Skeletal muscle satellite cell (primary cell): ENCODE measurements around the gene RBFOX1.

Source experiments
- H3K27me3 ChIP-seq: 2 replicates; pipeline ENCODE4 v1.7.0; 2013; ENCODE audit warnings: low read length; ENCODE audit not compliant: control insufficient read depth, insufficient read depth
- H3K36me3 ChIP-seq: 2 replicates; pipeline ENCODE4 v1.7.0; 2013; ENCODE audit warnings: mild to moderate bottlenecking, control low read depth, low read length; ENCODE audit not compliant: insufficient read depth
- H3K4me1 ChIP-seq: 2 replicates; pipeline ENCODE4 v1.7.0; 2013; ENCODE audit warnings: low read length; ENCODE audit not compliant: control insufficient read depth, insufficient read depth
- H3K4me2 ChIP-seq: 2 replicates; pipeline ENCODE4 v1.7.0; 2013; ENCODE audit warnings: mild to moderate bottlenecking, low read length
- H3K4me3 ChIP-seq: 2 replicates; pipeline ENCODE4 v1.7.0; 2013; ENCODE audit warnings: low read length
- H3K9ac ChIP-seq: 2 replicates; pipeline ENCODE4 v1.7.0; 2013; ENCODE audit warnings: mild to moderate bottlenecking, low read depth, low read length, moderate library complexity
- H3K9me3 ChIP-seq: replicated peaks from 2 replicates; pipeline ENCODE4 v1.7.0; 2013; ENCODE audit warnings: mild to moderate bottlenecking, control low read depth, low read length

The RBFOX1 gene

DNA sequence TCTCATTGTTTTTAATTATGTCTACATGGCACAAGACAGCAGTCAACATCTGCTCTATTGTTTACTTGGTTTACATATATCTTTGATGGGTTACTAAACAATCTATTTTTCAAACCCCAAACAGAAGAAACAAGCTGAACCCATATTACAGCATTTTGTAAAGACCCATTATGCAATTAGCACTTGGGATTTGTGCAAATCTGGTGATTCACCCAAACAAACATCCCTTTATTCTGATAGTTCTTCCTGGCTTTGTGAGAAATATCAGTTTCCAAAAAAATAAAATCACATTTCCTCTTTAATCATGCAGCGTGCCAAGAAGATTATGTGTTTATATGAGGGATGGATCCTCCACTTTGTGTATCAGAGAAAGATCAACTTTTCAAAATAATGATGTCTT is 16.8 kb upstream of the RBFOX1 start:
- no peaks in the 10 kb centered on the region for H3K9me3 ChIP-seq
- no peaks in the 10 kb centered on the region for H3K4me1 ChIP-seq
- no peaks in the 10 kb centered on the region for H3K36me3 ChIP-seq
- no peak overlapping the region for H3K9ac ChIP-seq
- no peaks in the 10 kb centered on the region for H3K27me3 ChIP-seq
- H3K4me2 ChIP-seq, result no peak overlapping the region
- no peak overlapping the region for H3K4me3 ChIP-seq

DNA sequence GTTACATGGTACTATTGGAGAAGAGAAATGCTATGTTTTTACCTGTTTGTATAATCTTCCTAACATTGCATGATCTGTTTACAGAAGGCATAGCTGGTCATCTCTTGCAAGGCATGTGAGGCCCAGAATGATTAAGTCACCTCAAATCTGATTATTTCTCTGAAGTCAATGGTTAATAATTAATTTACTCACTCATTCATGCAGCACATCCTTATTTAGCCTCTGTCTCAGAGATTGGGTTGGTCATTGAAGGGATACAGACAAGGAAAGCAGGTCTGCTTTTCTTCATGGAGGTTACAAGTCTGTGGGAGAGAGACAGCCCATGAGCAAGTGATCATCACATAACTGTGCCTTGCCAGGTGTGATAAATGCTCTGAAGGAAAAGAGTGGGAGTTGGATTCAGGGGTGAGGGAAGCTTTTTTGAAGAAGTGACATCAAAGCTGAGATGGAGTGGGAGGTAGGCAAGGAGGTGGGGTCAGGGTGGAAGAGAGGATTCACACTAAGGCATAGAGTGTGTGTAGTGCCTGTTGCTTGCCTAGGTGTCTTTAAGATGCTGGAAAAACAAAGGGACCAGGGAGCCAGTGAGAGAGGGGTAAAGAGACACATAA is 16.3 kb upstream of the RBFOX1 start:
- Histone ChIP-seq H3K9me3 (no peaks in the 10 kb centered on the region), H3K36me3 (no peaks in the 10 kb centered on the region), H3K27me3 (no peaks in the 10 kb centered on the region), H3K9ac (no peak overlapping the region), H3K4me3 (no peak overlapping the region), H3K4me1 (no peaks in the 10 kb centered on the region), H3K4me2 (no peak overlapping the region)

DNA sequence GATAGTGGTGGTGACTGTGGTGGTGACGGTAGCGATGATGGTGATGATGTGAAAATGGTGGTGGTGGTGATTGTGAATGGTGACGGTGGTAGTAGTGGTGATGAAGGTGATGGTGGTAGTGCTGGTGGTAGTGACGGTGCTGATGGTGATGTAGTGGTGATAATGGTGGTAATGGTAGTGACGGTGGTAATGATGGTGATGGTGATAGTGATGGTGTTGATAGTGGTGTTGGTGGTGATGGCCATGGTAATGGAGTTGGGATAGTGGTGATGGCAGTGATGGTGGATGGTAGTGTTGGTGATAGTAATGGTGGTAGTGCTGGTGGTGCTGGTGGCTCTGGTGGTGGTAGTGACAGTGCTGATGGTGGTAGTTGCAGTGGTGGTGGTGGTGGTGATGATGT is 14.7 kb upstream of the RBFOX1 start:
- no peak overlapping the region for H3K9ac ChIP-seq
- no peaks in the 10 kb centered on the region for H3K4me1 ChIP-seq
- no peaks in the 10 kb centered on the region for H3K36me3 ChIP-seq
- no peaks in the 10 kb centered on the region for H3K27me3 ChIP-seq
- H3K9me3 ChIP-seq, result no peaks in the 10 kb centered on the region
- no peak overlapping the region for H3K4me3 ChIP-seq
- no peak overlapping the region for H3K4me2 ChIP-seq

DNA sequence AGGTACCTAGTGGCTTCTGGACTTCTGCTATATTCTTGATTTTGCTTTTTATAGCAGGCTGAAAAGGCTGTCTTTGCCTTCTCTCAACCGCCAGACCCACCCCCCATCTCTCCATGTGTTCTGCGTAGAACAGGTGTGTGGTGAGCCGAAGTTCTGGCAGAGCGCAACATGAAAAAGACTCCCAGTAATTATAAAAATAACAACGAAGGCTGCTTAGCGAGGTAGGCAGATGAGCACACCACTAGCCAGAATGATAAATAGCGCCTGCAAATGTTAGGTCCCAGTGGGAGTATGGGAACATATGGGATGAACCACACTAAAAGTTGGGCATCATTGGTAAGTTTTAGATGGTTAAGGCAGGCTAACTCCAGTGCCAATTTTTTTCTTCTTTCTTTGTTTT is 14.0 kb upstream of the RBFOX1 start:
- no peak overlapping the region for H3K4me2 ChIP-seq

DNA sequence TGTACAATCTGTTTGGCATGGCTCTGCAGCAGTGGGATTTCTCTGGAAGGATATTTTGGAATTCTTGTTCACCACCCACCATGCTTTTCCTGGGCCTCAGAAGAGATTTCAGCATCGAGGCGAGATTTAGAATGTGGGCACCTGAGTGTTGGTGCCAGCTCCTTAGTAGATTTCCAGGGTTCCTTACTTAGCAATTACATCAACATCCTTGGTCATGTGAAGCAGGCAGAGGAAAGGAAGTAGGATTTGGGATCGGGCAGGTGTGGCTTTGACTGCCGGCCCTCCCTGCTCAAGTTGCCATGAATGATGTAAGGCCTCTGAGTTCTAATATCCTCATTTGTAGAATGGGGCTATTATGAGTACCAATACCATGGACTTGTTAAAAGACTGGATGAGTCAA is 13.1 kb upstream of the RBFOX1 start:
- Histone ChIP-seq H3K9ac (no peak overlapping the region), H3K9me3 (no peaks in the 10 kb centered on the region)

More for the DNA sequence above, 14.0 kb upstream of the RBFOX1 start:
- no peaks in the 10 kb centered on the region for H3K27me3 ChIP-seq
- no peak overlapping the region for H3K4me3 ChIP-seq
- H3K4me1 ChIP-seq, result no peaks in the 10 kb centered on the region
- no peak overlapping the region for H3K9ac ChIP-seq
- no peaks in the 10 kb centered on the region for H3K9me3 ChIP-seq
- H3K36me3 ChIP-seq, result no peaks in the 10 kb centered on the region

DNA sequence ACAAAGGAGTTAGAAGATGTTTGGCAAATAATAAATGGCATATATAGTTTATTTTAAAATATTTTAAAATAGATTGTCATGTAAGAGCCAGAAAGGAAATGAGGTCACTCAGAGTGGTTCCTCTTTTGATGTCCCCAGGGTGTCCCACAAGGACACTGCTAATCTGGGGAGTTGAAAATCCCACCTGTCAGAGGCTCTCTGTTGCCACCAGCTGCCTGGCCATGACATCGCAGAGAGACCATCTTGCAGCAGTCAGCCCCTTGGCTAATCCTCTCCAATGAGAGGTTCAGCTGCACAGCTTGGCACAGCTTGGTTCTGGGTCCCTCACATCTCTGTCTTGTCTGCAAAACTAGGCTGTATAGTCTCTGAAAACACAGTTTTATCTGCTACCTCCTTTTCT is 11.0 kb upstream of the RBFOX1 start:
- H3K36me3 ChIP-seq, result no peaks in the 10 kb centered on the region
- H3K9ac ChIP-seq, result no peak overlapping the region
- no peaks in the 10 kb centered on the region for H3K27me3 ChIP-seq
- H3K9me3 ChIP-seq, result no peaks in the 10 kb centered on the region
- no peak overlapping the region for H3K4me2 ChIP-seq
- H3K4me1 ChIP-seq, result no peaks in the 10 kb centered on the region
- no peak overlapping the region for H3K4me3 ChIP-seq

More for the DNA sequence above, 13.1 kb upstream of the RBFOX1 start:
- no peaks in the 10 kb centered on the region for H3K4me1 ChIP-seq
- H3K36me3 ChIP-seq, result no peaks in the 10 kb centered on the region
- H3K27me3 ChIP-seq, result no peaks in the 10 kb centered on the region
- no peak overlapping the region for H3K4me3 ChIP-seq
- no peak overlapping the region for H3K4me2 ChIP-seq

DNA sequence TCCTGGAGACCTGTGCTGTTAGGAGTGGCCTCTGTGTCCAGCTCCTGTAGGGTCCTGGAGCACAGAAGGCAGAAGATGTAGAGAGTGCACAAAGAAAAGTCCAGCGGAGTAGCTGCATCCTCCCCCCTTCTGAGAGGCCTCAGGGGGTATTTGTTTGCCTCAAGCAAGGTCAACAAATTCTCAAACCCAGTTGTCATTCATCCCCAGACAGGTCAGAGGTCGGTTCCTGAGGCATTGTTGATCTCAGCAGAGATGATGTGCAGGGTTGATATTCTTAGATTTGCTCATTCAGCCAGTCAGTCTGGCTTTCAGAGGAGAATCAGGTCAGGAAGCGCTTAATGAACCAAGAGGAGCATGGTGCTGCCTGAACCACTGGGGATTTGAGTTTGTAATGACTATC is 8.3 kb upstream of the RBFOX1 start:
- H3K4me3 ChIP-seq, result no peak overlapping the region
- no peaks in the 10 kb centered on the region for H3K36me3 ChIP-seq
- no peaks in the 10 kb centered on the region for H3K4me1 ChIP-seq
- no peak overlapping the region for H3K4me2 ChIP-seq
- no peaks in the 10 kb centered on the region for H3K27me3 ChIP-seq
- no peak overlapping the region for H3K9ac ChIP-seq
- no peaks in the 10 kb centered on the region for H3K9me3 ChIP-seq

DNA sequence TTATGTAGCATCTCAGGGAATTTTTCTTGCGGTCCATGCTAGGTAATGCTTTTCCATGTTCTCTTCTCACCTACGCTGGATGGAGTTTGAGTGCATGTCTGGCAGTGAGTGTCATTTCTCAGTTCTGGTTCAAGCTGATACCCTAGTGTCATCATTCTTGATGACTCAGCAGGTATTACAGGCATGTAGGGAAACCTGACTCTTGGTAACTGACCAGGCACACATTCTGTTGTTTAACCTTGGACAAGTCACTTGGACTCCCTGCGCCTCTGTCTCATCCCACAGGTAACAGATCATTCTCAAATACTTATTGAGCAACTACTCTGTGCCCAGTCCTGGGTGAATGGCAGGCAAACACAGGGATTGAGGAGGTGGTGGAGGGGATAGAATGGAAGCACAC is 6.8 kb upstream of the RBFOX1 start:
- H3K36me3 ChIP-seq, result no peaks in the 10 kb centered on the region
- H3K27me3 ChIP-seq, result no peaks in the 10 kb centered on the region
- H3K9ac ChIP-seq, result no peak overlapping the region
- no peak overlapping the region for H3K4me2 ChIP-seq
- H3K9me3 ChIP-seq, result no peaks in the 10 kb centered on the region
- H3K4me3 ChIP-seq, result no peak overlapping the region
- peaks cover 4% of the 10 kb centered on the region for H3K4me1 ChIP-seq

DNA sequence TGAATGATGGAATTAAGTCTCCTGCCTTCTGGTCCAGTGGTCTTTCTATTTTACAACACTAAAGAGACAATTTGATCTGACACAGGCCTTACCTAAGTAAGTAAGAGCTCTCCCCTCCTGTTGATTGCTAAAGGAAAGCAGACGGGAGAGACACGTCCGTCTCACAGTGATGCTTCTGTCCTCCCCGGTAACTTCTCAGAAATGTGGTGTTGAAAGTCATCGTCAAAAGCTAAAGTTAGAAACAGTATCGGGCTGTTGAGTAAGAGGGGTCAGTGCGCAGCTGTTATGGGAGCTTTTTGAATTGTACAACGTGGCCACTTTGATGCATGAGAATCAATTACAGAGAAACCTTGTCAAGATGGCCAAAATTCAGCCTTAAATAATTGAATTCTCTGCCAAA is 1.9 kb upstream of the RBFOX1 start:
- Histone ChIP-seq H3K9me3 (no peaks in the 10 kb centered on the region), H3K36me3 (no peaks in the 10 kb centered on the region), H3K27me3 (no peaks in the 10 kb centered on the region), H3K4me2 (peak overlapping the region; percentile 0), H3K9ac (no peak overlapping the region), H3K4me3 (no peak overlapping the region), H3K4me1 (peaks cover 19% of the 10 kb centered on the region)

DNA sequence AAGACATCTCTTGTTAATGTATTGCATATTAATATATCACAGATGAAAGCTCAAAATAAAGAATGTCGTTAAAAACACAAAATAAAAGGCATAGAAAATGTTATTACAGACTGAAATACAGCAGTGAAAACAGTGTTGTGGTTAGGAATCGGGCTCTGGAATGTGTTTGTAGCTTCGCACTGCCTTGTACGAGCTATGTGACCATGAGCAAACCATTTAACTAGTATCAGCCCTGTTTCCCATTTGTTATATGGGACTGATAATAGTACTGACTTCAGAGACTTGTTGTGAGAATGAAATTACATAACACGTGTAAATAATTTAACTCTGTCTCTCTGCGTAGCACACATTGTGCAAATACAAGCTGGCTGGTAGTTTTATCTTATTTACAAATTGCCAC is 648 bp upstream of the RBFOX1 start:
- peaks cover 24% of the 10 kb centered on the region for H3K4me1 ChIP-seq
- no peaks in the 10 kb centered on the region for H3K27me3 ChIP-seq
- no peaks in the 10 kb centered on the region for H3K9me3 ChIP-seq
- peak overlapping the region; percentile 31 for H3K4me3 ChIP-seq
- H3K36me3 ChIP-seq, result no peaks in the 10 kb centered on the region
- peak overlapping the region; percentile 58 for H3K9ac ChIP-seq
- H3K4me2 ChIP-seq, result peak overlapping the region; percentile 37

DNA sequence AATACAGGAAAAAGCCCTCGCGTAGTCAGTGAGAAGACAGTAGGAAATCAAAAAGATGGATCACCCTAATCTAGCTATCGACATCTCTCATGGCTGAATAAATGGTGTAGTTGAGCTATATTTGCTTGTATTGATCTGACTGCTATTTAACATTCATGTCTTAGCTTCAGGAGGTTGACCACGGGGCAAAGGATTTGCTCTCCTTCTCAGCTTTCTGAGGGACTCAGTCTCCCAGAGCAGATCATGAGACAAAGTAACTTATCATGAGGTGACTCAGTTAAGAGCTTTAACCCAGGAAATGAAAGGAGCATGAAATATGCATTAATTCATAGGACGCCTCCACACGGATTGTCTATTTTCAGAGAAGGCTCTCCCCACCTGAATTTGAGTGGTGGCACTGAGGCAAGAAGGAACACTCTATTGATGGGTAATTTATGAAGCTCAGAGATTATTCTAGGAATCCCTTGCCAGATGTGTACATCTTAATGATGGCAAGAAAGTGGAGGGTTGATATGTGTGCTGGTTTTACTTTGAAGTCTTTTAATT is 608 bp downstream of the RBFOX1 start:
- no peaks in the 10 kb centered on the region for H3K9me3 ChIP-seq
- H3K4me3 ChIP-seq, result no peak overlapping the region
- no peaks in the 10 kb centered on the region for H3K27me3 ChIP-seq
- no peak overlapping the region for H3K4me2 ChIP-seq
- no peak overlapping the region for H3K9ac ChIP-seq
- H3K36me3 ChIP-seq, result no peaks in the 10 kb centered on the region
- H3K4me1 ChIP-seq, result peaks cover 24% of the 10 kb centered on the region

DNA sequence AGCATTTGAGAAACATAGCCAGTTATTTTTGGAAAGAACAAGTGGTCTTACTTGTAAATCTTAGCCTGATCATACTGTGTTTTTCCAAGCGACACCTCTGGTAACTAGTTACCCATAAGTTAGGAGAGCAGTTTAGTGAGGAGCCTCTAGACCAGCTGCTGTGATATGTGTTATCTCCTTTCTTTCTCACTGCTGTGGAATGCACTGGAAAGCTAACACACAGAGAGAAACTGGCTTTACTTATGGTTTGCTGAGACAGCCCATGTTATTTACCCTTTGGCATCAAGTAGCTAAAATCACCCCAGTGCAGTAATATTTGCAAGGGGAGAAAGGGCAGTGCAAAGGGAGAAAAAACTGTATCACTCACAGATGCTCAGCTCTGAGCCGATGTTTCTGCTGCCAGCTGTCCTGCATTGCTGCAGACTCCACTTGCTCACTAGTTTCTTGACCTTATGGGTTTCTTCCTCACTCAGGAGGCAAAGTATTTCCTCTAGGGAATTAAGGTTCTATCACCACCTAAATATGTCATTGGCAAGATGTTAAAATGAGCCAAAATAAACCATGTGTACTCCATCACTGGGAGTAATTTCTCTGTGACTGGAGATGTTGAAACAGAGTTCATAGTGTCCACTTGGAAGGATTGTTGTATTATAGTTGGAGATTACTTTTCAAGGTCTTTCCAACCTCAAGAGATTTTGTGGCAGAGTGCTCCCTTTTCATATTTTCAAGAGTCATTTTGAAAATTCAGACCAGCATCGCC is 2.3 kb downstream of the RBFOX1 start:
- Histone ChIP-seq H3K4me2 (no peak overlapping the region), H3K4me1 (peaks cover 24% of the 10 kb centered on the region), H3K9ac (no peak overlapping the region)

More for the DNA sequence above, 2.3 kb downstream of the RBFOX1 start:
- Histone ChIP-seq H3K27me3 (no peaks in the 10 kb centered on the region), H3K4me3 (no peak overlapping the region), H3K36me3 (no peaks in the 10 kb centered on the region), H3K9me3 (no peaks in the 10 kb centered on the region)
